HepG2 (cell line): Measurements from ENCODE around the gene SLC35B1. TPM values are rescaled to one million over a fixed set of nuclear protein-coding genes. Genes with fewer than 3 reads are reported as not detected.
A peak's percentile ranks its signal among the peaks of the same experiment; 100 is the strongest.

Experiments
- ARNT ChIP-seq: fragments of 450-650 bp; IDR thresholded peaks from 2 replicates; pipeline ENCODE4 v1.6.1; 2017
- FOXC1 ChIP-seq: sonication (generic); formaldehyde crosslinking; IDR thresholded peaks from 2 replicates; pipeline ENCODE4 v1.8.0; 2022; ENCODE audit warnings: mild to moderate bottlenecking, missing genetic modification reagents, borderline replicate concordance
- HDAC1 ChIP-seq: sonication (generic); formaldehyde crosslinking; IDR thresholded peaks from 2 replicates; pipeline ENCODE4 v1.5.1; 2020; ENCODE audit warnings: mild to moderate bottlenecking, missing genetic modification reagents
- HES4 ChIP-seq: sonication (generic); formaldehyde crosslinking; IDR thresholded peaks from 2 replicates; pipeline ENCODE4 v1.9.0; 2021; ENCODE audit warnings: mild to moderate bottlenecking, missing genetic modification reagents, borderline replicate concordance
- HMG20B ChIP-seq: conservative IDR thresholded peaks from 2 replicates; pipeline ENCODE4 v1.6.1; 2016; ENCODE audit warnings: missing genetic modification reagents, missing compliant biosample characterization
- HNF4G ChIP-seq, 2 experiments: sonication (generic) in 1 of 2; formaldehyde crosslinking in 1 of 2; IDR thresholded peaks; 2 replicates each; pipeline versions ENCODE4 v1.4.0 to v1.6.1; 2011 to 2020; ENCODE audit warnings: borderline replicate concordance in 2 of 2, low read depth in 2 of 2, mild to moderate bottlenecking in 2 of 2, low read length in 1 of 2, missing genetic modification reagents in 1 of 2, moderate library complexity in 1 of 2
- HNRNPL ChIP-seq: fragments of 200-400 bp; formaldehyde crosslinking; IDR thresholded peaks from 2 replicates; pipeline ENCODE4 v1.6.1; 2017; ENCODE audit warnings: mild to moderate bottlenecking, low read depth, low read length
- KLF12 ChIP-seq: sonication (generic); formaldehyde crosslinking; IDR thresholded peaks from 2 replicates; pipeline ENCODE4 v1.4.0; 2020; ENCODE audit warnings: missing genetic modification reagents, borderline replicate concordance
- KLF6 ChIP-seq: IDR thresholded peaks from 2 replicates; pipeline ENCODE4 v1.8.0; 2016; ENCODE audit warnings: missing biosample characterization, missing genetic modification reagents
- PRDM10 ChIP-seq: sonication (generic); formaldehyde crosslinking; IDR thresholded peaks from 2 replicates; pipeline ENCODE4 v1.4.0; 2020; ENCODE audit warnings: low read depth, missing genetic modification reagents
- SKI ChIP-seq: fragments of 450-650 bp; IDR thresholded peaks from one replicate; pipeline ENCODE4 v1.6.1; 2018; ENCODE audit warnings: mild to moderate bottlenecking; ENCODE audit not compliant: partially characterized antibody
- SMC3 ChIP-seq: IDR thresholded peaks from 2 replicates; pipeline ENCODE4 v1.6.1; 2011; ENCODE audit warnings: low read length, improper control_type of control experiment
- SRSF1 ChIP-seq: fragments of 200-400 bp; formaldehyde crosslinking; optimal IDR thresholded peaks from 2 replicates; pipeline ENCODE3; 2017; ENCODE audit warnings: mild to moderate bottlenecking, low read depth, low read length, moderate library complexity
- THAP11 ChIP-seq: IDR thresholded peaks from 2 replicates; pipeline ENCODE4 v1.6.1; 2016; ENCODE audit warnings: missing biosample characterization, missing genetic modification reagents
- ZBTB2 ChIP-seq: sonication (generic); formaldehyde crosslinking; IDR thresholded peaks from 2 replicates; pipeline ENCODE4 v1.8.0; 2022; ENCODE audit warnings: low read depth, missing genetic modification reagents
- ZIK1 ChIP-seq: sonication (generic); formaldehyde crosslinking; IDR thresholded peaks from 2 replicates; pipeline ENCODE4 v1.5.0; 2020; ENCODE audit warnings: mild to moderate bottlenecking, low read depth, missing genetic modification reagents, borderline replicate concordance
- ZKSCAN5 ChIP-seq: sonication (generic); formaldehyde crosslinking; IDR thresholded peaks from 2 replicates; pipeline ENCODE4 v1.5.1; 2020; ENCODE audit warnings: mild to moderate bottlenecking, missing genetic modification reagents
- ZNF207 ChIP-seq: fragments of 450-650 bp; IDR thresholded peaks from 2 replicates; pipeline ENCODE4 v1.6.1; 2016; ENCODE audit warnings: antibody characterized with exemption, borderline replicate concordance
- ZNF232 ChIP-seq: sonication (generic); formaldehyde crosslinking; IDR thresholded peaks from 2 replicates; pipeline ENCODE4 v1.4.0; 2020; ENCODE audit warnings: missing genetic modification reagents, borderline replicate concordance
- ZNF660 ChIP-seq: sonication (generic); formaldehyde crosslinking; IDR thresholded peaks from 2 replicates; pipeline ENCODE4 v1.5.1; 2020; ENCODE audit warnings: mild to moderate bottlenecking, low read depth, missing genetic modification reagents, borderline replicate concordance
- polyA plus RNA-seq, 8 experiments: library from polyadenylated mRNA; depleted of rRNA in 3 of 8; stranded (reverse) in 7 of 8; unstranded in 1 of 8; fragments of >200 nt; fragmentation: Illumina TruSeq in 4 of 8; extraction: Trizol in 4 of 8; gene quantifications; 2 replicates each; pipeline versions ENCODE4 v1.2.1 to v1.2.3, GENCODE V29; 2011 to 2016; ENCODE audit warnings: low read depth in 4 of 8, missing spikeins in 1 of 8, mixed read lengths in 1 of 8; ENCODE audit not compliant: insufficient read depth in 1 of 8
- total RNA-seq, 5 experiments: library from RNA; depleted of rRNA; stranded (reverse); fragments of >200 nt; fragmentation: Illumina TruSeq; extraction: Trizol; gene quantifications; 2 replicates each; pipeline ENCODE4 v1.2.3, GENCODE V29; 2016; ENCODE audit warnings: low read depth in 1 of 5

SLC35B1 gene
- total and polyA plus RNA-seq, 2 of the 13 experiments (the other 11 are each of a cell fraction or from before 2014, with no cell fraction given): 99.6 to 113 TPM

GRCh38 chr17:49707608-49708514 is at the start of gene SLC35B1 (continued):
- TF ChIP-seq KLF6 (peak; percentile 85; the same call in 1 of the 2 replicates), FOXC1 (peak; percentile 44), ZNF232 (CRISPR knock-in tag) (no peak; the same call in 1 of the 2 replicates), HES4 (CRISPR knock-in tag) (0 out of 2 replicates have a peak, but pooled peaks have one; percentile 36), KLF12 (CRISPR knock-in tag) (no peak; the same call in 1 of the 2 replicates), SKI (peak; percentile 50), ARNT (no peak), ZKSCAN5 (CRISPR knock-in tag) (no peak), ZIK1 (CRISPR knock-in tag) (peak; percentile 16; the same call in 1 of the 2 replicates), HDAC1 (CRISPR knock-in tag) (peak; percentile 94), THAP11 (peak; percentile 95), ZNF660 (no peak), SMC3 (peak; percentile 80), HNF4G (IDR thresholded peaks at IDR 0.05; ENCODE audit: borderline replicate concordance, low read depth, low read length) (peak; percentile 28; the same call in 1 of the 2 replicates), HNF4G (CRISPR knock-in tag; IDR thresholded peaks at IDR 0.05; ENCODE audit: borderline replicate concordance, low read depth) (0 out of 2 replicates have a peak, but pooled peaks have one; percentile 59), SRSF1 (peak; percentile 92), ZBTB2 (CRISPR knock-in tag) (no peak), HNRNPL (peak; percentile 60; the same call in 1 of the 2 replicates), HMG20B (CRISPR knock-in tag) (peak; percentile 49; the same call in 1 of the 2 replicates), PRDM10 (no peak; the same call in 1 of the 2 replicates), ZNF207 (no peak)
